ENCODE data around the gene ZNF689.
"Not testable (repeated sequence)": the region's sequence is repeated elsewhere in the genome, so short reads cannot be mapped to it uniquely, and the experiment has no call there.

ZNF689 gene

GRCh38 chr16:30636599-30636998 lies 26.4 kb upstream of the ZNF689 start:
- no peak for TF ChIP-seq CTCF (IDR thresholded peaks at IDR 0.05; ENCODE audit: control insufficient read depth, insufficient read depth, low read depth, low read length, missing control alignments)
- no peak overlapping the region for H3K4me3 ChIP-seq (ENCODE audit: control insufficient read depth, low read depth, low read length)
- DNase-seq (ENCODE audit: low read depth), result no peak

- no peak for DNase-seq (ENCODE audit: low read depth)
- H3K4me3 ChIP-seq (ENCODE audit: control insufficient read depth, low read depth, low read length), result peak overlapping the region; percentile 55
- no peak for TF ChIP-seq CTCF (IDR thresholded peaks at IDR 0.05; ENCODE audit: control insufficient read depth, insufficient read depth, low read depth, low read length, missing control alignments)
Observed at GRCh38 chr16:30633526-30633925, 23.3 kb upstream of the ZNF689 start.

DNA sequence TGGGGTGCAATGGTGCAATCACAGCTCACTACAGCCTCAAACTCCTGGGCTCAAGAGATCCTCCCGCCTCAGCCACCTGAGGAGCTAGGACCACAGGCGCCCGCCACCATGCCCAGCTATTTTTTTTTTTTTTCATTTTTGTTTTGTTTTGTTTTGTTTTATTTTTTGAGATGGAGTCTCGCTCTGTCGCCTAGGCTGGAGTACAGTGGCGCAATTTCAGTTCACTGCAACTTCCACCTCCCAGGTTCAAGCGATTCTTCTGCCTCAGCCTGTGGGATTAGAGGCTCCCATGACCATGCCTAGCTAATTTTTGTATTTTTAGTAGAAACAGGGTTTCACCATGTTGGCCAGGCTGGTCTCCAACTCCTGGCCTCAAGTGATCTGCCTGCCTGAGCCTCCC lies 22.3 kb upstream of the ZNF689 start:
- not testable (repeated sequence) for H3K4me3 ChIP-seq (ENCODE audit: control insufficient read depth, low read depth, low read length); DNase-seq (ENCODE audit: low read depth)

DNA sequence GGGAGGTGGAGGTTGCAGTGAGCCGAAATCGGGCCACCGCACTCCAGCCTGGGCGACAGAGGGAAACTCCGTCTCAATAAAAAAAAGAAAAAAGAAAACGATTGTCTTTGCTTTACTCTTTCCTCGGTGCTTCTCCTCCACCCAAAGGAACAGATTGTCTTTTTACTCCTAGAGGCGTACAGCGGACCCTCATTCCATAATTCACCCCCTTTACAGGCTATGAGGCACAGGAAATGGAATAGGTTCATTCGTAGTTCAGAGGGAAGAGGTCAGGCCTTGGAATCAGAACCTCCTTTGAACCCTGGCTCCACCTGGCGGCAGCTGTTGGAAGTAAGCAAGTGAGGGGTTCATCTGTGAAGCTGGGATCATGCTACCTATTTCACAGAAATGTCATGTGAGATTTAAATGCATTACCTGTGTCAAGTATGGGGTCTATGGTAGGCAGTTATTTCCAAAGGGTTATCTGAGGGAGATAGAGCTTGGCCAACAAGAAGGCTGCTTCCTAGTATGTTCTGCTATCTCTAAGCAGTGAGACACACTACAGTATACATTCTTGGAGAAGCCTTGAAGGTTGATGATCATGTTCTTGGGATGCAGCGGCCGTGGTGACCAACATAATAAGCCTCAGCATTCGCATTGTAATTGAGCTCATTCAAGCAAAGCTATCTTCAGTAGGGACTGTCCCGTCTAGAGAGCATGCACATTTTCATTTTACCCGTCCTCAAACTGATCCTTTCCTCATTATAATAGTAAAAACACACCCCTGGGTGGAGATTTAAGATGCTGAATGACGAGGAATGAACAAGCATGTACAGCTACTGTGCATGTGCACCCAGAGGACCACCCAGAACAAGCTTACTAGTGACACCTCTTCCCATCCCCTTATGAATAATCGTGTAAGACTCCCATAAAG lies 18.7 kb upstream of the ZNF689 start:
- peak; percentile 91 for TF ChIP-seq CTCF (IDR thresholded peaks at IDR 0.05; ENCODE audit: control insufficient read depth, insufficient read depth, low read depth, low read length, missing control alignments)
- H3K4me3 ChIP-seq (ENCODE audit: control insufficient read depth, low read depth, low read length), result no peak overlapping the region
- DNase-seq (ENCODE audit: low read depth), result no peak

GRCh38 chr16:30626236-30626635 lies 16.0 kb upstream of the ZNF689 start:
- H3K4me3 ChIP-seq (ENCODE audit: control insufficient read depth, low read depth, low read length), result no peak overlapping the region
- DNase-seq (ENCODE audit: low read depth), result no peak
- no peak for TF ChIP-seq CTCF (IDR thresholded peaks at IDR 0.05; ENCODE audit: control insufficient read depth, insufficient read depth, low read depth, low read length, missing control alignments)

DNA sequence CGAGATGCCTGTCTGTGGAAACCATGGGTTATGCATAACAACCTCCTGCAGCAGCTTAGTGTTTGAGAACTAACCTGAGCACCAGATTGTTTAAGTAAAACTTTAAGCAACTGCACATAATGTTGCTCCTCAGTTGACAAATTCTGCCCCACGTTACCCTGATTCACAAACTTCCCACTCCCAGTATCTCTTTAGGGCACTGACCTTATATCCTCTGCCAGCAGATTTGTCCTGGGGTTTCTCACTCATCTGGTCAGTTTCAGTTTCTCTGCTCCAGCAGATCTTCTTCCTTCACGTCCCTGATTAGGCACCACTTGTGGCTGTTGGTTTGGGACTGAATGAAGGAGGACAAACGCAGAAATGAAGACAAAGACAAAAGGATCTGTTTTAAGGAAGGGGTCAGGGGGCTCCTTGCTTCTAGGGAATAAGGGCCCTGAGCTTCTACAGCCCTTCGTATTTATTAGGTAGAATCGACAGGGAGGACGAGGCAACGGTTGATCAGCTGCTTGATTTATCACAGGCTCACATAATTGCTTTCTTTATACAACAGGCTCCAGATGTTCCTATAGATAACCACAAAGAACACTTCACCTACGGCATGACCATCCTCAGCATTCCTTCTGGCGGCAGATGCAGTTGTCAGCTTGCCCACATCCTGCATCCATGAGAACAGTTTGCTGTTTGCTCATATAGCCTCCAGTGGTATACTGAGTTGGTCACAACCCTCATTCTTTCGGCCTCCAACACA lies 13.5 kb upstream of the ZNF689 start:
- no peak for TF ChIP-seq CTCF (IDR thresholded peaks at IDR 0.05; ENCODE audit: control insufficient read depth, insufficient read depth, low read depth, low read length, missing control alignments)
- H3K4me3 ChIP-seq (ENCODE audit: control insufficient read depth, low read depth, low read length), result no peak overlapping the region
- DNase-seq (ENCODE audit: low read depth), result no peak

GRCh38 chr16:30622455-30623032 lies 12.4 kb upstream of the ZNF689 start:
- no peak for TF ChIP-seq CTCF (IDR thresholded peaks at IDR 0.05; ENCODE audit: control insufficient read depth, insufficient read depth, low read depth, low read length, missing control alignments)
- no peak for DNase-seq (ENCODE audit: low read depth)
- no peak overlapping the region for H3K4me3 ChIP-seq (ENCODE audit: control insufficient read depth, low read depth, low read length)

Measured in AG09309 (cell line).